Kidney capillary endothelial cell (primary cell): ENCODE measurements around the gene PROCA1.
"Not testable (repeated sequence)": the region's sequence is repeated elsewhere in the genome, so short reads cannot be mapped to it uniquely, and the experiment has no call there.

Experiments
- DNase-seq: peaks from one replicate; pipeline ENCODE4 v3.0.0-alpha.2; 2018; ENCODE audit warnings: low spot score

Gene PROCA1

DNA sequence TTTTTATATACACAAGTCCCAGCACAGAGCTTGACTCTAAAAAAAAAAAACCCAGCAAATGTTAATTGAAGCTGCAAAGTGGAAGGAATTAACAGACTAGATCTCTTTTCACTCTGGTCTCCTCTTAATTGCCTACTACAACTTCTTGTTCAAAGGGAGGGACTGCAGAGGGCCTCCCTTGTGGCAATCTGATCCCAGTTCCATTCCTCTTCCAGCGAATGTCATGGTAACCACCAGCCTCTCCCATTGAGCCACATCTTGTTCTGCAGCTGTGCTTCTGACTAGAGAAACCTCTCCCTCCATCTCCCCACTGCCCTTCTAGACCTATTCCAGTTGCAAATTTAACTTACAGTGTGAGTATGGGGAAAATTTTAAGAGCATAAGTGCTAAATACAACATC is 43.8 kb downstream of the PROCA1 start:
- no peak for DNase-seq

DNA sequence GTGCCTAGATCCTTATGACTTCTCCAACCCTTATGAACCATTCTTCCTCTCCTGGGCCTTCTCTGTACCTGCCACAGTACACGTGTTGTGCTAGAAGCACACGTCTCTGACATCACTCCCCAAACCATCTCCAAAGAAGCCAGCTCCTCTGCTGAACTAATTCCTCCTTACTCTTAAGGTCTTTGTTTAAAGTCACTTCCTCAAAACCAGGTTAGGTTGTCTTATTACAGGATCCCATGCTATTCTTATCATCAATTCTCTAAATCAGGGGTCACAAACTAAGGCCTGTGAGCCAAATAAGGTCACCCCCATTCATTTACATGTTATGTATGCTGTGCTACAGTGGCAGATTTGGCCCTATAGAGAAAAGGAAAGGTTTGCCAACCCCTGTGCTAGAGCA is 45.7 kb downstream of the PROCA1 start:
- no peak for DNase-seq

DNA sequence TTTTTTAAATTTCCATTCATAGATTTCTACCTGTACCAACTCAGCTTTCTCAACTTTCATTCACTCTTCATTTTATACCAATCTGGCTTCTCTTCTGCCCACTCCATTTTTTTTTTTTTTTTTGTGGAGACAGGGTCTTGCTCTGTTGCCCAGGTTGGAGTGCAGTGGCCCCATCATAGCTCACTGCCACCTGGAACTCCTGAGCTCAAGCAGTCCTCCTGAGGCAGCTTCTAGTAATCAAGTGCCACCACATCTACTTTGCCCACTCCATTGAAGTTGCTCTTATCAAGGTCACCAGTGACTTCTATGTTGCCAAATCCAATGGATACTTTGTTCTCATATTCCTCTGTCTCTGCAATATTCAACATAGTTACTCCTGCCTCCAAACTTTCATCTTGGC is 48.0 kb downstream of the PROCA1 start:
- no peak for DNase-seq

DNA sequence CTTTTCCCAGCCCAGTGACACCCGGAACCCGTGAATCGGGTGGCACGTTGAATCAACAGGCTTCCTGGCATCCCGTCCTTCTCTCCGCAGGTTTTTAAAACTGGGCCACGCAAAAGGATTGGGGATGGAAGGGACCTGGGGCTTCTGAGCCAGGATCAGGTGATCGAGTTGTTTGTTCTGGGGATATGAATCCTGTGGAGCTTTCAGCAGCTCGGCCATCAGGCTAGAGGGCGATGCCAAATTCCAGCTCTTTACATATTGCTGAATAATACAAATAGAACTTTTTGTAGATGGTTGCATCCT is 49.2 kb downstream of the PROCA1 start:
- DNase-seq, result no peak

DNA sequence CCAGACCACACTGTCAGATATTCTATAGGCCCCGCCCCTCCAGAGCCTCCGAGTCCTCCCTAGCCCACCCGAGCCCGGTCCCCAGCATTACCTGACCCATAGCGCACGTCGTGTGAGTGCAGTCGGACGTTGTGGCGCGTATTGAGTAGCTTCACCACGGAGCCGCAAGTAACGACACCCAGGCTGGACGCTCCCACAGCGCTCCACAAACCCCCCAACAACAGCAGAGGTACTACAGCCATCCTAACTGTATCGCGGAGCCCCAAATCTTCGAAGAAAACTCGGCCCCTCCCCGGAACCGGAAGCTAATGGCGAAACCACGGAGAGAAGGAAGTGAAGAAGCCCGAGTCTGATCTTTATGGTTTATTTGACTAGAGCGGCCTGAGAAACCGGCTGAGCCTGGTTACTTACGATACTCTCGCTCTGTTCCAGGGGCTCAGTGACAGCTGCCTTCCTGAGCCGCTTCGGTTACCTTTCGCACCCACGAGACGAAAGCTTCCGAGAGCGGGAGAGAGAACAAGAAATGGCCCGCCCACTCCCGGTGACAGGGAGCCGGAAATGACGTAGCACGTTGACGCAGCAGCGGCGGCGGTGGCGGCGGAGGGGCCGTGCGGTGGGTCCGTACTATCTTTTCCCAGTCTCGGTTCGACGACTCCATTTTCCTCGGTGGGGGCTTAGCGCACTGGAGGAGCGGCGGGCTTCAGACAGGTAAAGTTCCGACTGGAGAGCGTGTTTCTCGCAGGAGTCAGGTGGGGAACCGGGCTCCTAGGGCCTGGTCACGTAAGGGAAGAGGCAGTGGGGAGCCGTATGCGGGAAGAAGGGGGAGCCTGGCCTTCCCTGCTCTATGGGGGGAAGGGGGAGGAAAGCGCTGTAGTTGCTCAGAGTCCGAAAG is 49.8 kb downstream of the PROCA1 start, which contains the start of the genes SDF2 and SUPT6H:
Gene SDF2, minus strand, starts transcription at position 272 of the 892 bp plus-strand sequence. Its CDS starts 30 bp downstream, at position 242.
Gene SUPT6H, plus strand, starts transcription at position 571 of the 892 bp plus-strand sequence. CDS start 11,197 bp downstream, outside the sequence.
- DNase-seq, result peak; percentile 84

DNA sequence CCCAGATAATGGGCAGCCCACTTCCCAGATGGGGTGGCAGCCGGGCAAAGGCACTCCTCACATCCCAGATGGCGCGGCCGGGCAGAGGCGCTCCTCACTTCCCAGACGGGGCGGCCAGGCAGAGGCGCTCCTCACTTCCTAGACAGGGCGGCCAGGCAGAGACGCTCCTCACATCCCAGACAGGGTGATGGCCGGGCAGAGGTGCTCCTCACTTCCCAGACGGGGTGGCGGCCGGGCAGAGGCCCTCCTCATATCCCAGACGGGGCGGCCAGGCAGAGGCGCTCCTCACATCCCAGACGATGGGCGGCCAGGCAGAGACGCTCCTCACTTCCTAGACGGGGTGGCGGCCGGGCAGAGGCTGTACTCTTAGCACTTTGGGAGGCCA is 52.2 kb downstream of the PROCA1 start:
- DNase-seq, result not testable (repeated sequence)

DNA sequence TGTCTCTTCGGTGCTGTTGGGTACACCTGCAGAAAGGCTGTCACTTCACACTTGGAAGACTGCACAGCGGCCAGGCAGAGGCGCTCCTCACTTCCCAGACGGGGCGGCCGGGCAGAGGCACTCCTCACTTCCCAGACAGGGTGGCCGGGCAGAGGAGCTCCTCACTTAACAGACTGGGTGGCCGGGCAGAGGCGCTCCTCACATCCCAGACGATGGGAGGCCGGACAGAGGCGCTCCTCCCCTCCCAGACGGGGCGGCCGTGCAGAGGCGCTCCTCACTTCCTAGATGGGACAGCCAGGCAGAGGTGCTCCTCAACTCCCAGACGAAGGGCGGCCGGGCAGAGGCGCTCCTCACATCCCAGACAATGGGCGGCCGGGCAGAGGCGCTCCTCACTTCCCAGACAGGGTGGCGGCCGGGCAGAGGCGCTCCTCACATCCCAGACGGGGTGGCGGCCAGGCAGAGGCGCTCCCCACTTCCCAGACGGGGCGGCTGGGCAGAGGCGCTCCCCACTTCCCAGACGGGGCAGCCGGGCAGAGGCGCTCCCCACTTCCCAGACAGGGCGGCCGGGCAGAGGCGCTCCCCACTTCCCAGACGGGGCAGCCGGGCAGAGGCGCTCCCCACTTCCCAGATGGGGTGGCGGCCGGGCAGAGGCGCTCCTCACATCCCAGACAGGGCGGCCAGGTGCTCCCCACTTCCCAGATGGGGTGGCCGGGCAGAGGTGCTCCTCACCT is 52.8 kb downstream of the PROCA1 start:
- not testable (repeated sequence) for DNase-seq

DNA sequence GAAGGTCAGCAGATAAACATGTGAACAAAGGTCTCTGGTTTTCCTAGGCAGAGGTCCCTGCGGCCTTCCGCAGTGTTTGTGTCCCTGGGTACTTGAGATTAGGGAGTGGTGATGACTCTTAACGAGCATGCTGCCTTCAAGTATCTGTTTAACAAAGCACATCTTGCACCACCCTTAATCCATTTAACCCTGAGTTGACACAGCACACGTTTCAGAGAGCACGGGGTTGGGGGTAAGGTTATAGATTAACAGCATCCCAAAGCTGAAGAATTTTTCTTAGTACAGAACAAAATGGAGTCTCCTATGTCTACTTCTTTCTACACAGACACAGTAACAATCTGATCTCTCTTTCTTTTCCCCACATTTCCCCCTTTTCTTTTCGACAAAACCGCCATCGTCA is 53.3 kb downstream of the PROCA1 start:
- DNase-seq, result not testable (repeated sequence)

DNA sequence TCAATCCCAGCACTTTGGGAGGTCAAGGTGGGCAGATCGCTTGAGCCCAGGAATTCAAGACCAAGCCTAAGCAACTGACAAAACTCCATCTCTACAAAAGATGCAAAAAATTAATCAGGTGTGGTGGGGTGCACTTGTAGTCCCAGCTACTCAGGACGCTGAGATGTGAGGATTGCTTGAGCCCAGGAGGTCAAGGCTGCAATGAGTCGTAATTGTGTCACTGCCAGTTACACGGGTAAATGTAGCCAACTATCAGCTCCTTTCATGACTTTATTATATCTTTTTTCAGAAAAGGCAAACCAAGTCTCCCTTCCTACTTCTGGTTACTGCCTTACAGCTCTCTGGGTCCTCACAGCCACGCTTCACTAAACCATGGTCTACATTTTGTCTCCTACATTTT is 53.9 kb downstream of the PROCA1 start:
- no peak for DNase-seq

DNA sequence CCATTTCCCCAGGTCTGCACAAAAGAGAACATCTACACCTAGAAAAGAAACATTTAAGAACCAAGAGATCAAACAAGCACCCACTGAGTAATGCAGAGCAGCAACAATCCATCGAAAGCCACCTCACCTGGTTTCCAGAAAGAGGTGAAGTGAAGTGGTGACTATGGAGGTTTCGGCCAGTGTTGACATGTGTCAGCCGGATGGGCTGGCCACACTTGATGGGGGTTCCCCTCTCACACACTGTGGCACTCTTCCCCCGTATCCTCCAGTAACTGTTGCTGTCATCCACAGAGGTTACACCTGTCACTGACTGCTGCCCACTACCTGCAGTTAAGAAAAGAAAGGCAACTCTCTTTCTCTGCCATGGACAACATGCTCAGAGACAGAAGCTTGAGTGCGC is 56.5 kb downstream of the PROCA1 start:
- DNase-seq, result no peak
